Left lung (tissue), 10 donors: ENCODE data around the gene SLC38A10. TPM values are rescaled to one million over a fixed set of nuclear protein-coding genes. Genes with fewer than 3 reads are reported as not detected.
"Not testable (repeated sequence)": the region's sequence is repeated elsewhere in the genome, so short reads cannot be mapped to it uniquely, and the experiment has no call there.

Experiments
- ATAC-seq: fragments of 200-7000 bp; cut with Tn5 transposase; one replicate; pipeline ENCODE4 v1.9.1; 2020; ENCODE audit warnings: moderate library complexity
- DNase-seq, 4 donors: peaks; one replicate each; pipeline ENCODE4 v3.0.0-alpha.2; 2013 to 2020
- H3K27ac ChIP-seq, 2 donors: fragments of 200-600 bp; sonication (generic) in 1 of 2; one replicate each; pipeline versions ENCODE4 v1.5.0 to v1.8.0; 2020 to 2021
- H3K27me3 ChIP-seq, 2 donors: fragments of 200-600 bp; sonication (generic) in 1 of 2; one replicate each; pipeline versions ENCODE4 v1.5.0 to v1.8.0; 2020 to 2021
- H3K36me3 ChIP-seq, 2 donors: fragments of 200-600 bp; sonication (generic) in 1 of 2; one replicate each; pipeline versions ENCODE4 v1.5.0 to v1.8.0; 2020 to 2021
- H3K4me1 ChIP-seq, 2 donors: fragments of 200-600 bp; one replicate each; pipeline ENCODE4 v1.8.0; 2021
- H3K4me3 ChIP-seq, 2 donors: fragments of 200-600 bp; sonication (generic) in 1 of 2; one replicate each; pipeline versions ENCODE4 v1.5.0 to v1.8.0; 2020 to 2021; ENCODE audit warnings: mild to moderate bottlenecking in 1 of 2
- H3K9me3 ChIP-seq, 2 donors: fragments of 200-600 bp; sonication (generic) in 1 of 2; one replicate each; pipeline versions ENCODE4 v1.5.0 to v1.8.0; 2020 to 2021
- intact Hi-C, 2 donors: fragments of 100-400 bp; cut with DNase I; formaldehyde crosslinking; loops; one replicate each; pipeline versions ENCODE4 v1.11.2 to v1.14.2; 2022
- polyA plus RNA-seq, 6 donors: library from polyadenylated mRNA; unstranded; fragments of 120-200 nt; gene quantifications; one replicate each; pipeline ENCODE4 v1.2.1, GENCODE V29; 2013; ENCODE audit not compliant: insufficient read length in 6 of 6
- total RNA-seq, 2 donors: library from RNA; stranded (reverse); fragmentation: NEBNext Ultra II Directional; extraction: Animal tissue kit (Norgen Biotek cat#: 25700); gene quantifications; one replicate each; pipeline ENCODE4 v1.2.1, GENCODE V29; 2021
- TF ChIP-seq, protein P1 (sequence below), 2 donors: fragments of 200-600 bp; sonication (generic) in 1 of 2; IDR thresholded peaks; one replicate each; pipeline versions ENCODE4 v1.5.0 to v1.8.0; 2021; ENCODE audit warnings: antibody characterized with exemption in 2 of 2
- donor health status: DM: no; HTN: yes; CAD: no.
- donor health status: DM: no; HTN: no; CAD: no.

SLC38A10 gene
- total and polyA plus RNA-seq, 8 donors = 48.4 to 109 (median 63.0) TPM

DNA sequence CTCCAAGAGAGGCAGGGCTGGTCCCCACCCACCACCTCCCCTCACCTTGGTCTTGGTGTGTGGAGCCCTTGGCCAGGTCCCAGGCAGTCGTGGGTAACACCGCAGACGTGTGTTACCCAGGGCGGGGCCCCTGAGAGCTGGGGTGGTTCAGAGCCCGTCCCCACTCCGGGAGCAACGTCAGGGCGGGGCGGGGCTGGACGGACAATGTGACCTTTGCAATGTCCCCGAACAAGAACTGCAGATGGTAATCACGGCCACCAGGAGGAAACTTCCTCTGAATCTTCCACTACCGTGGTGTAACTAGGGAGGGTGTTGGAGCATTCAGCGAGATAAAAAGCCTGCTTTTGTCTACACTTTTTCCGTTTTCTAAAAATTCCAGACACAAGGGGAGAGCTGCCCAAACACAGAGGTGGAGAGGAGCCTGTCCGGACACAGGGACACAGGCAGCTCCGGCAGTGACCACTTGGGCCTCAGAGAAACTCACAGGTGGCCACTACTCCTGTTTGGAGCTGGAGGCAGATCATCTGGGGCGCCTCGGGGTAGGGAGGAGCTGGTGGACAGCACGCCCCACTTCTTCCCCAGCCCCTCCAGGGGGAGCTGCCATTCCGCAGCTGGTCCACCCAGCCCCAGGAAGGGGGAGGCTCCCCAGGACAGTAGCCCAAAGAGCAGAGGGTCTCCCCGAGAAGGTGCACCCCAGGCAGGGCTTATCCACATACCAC is 14.2 kb upstream of the SLC38A10 start:
- peaks cover 17 to 33% of the 10 kb centered on the region in 2 donors for H3K4me1 ChIP-seq
- no peaks in the 10 kb centered on the region for H3K9me3 ChIP-seq
- DNase-seq (peak; percentile 73 to 97 (median 88)), ATAC-seq (peak; percentile 96)
- peak overlapping the region; percentile 80 to 87 for H3K27ac ChIP-seq
- no peaks in the 10 kb centered on the region for H3K27me3 ChIP-seq
- H3K36me3 ChIP-seq = no peaks in the 10 kb centered on the region
- peak overlapping the region; percentile 33 to 41 for H3K4me3 ChIP-seq
- intact Hi-C loops = no loop called here
- TF ChIP-seq, protein P1, sequence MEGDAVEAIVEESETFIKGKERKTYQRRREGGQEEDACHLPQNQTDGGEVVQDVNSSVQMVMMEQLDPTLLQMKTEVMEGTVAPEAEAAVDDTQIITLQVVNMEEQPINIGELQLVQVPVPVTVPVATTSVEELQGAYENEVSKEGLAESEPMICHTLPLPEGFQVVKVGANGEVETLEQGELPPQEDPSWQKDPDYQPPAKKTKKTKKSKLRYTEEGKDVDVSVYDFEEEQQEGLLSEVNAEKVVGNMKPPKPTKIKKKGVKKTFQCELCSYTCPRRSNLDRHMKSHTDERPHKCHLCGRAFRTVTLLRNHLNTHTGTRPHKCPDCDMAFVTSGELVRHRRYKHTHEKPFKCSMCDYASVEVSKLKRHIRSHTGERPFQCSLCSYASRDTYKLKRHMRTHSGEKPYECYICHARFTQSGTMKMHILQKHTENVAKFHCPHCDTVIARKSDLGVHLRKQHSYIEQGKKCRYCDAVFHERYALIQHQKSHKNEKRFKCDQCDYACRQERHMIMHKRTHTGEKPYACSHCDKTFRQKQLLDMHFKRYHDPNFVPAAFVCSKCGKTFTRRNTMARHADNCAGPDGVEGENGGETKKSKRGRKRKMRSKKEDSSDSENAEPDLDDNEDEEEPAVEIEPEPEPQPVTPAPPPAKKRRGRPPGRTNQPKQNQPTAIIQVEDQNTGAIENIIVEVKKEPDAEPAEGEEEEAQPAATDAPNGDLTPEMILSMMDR (IDR thresholded peaks at IDR 0.05) = peak; percentile 33 to 79

GRCh38 chr17:81308784-81309139 is 13.7 kb upstream of the SLC38A10 start:
- Histone ChIP-seq H3K27ac (peak overlapping the region; percentile 80 to 87), H3K4me1 (peaks cover 17 to 33% of the 10 kb centered on the region in 2 donors), H3K4me3 (peak overlapping the region; percentile 33 to 41)
- H3K9me3 ChIP-seq, H3K27me3 ChIP-seq, DNase-seq, H3K36me3 ChIP-seq, intact Hi-C loops: not testable (repeated sequence)
- ATAC-seq = peak; percentile 32

GRCh38 chr17:81307636-81308560 is 12.8 kb upstream of the SLC38A10 start:
- Histone ChIP-seq H3K27ac (no peak overlapping the region), H3K36me3 (no peaks in the 10 kb centered on the region), H3K4me3 (peak overlapping the region; percentile 33 to 41), H3K27me3 (no peaks in the 10 kb centered on the region), H3K4me1 (peaks cover 17 to 33% of the 10 kb centered on the region in 2 donors), H3K9me3 (no peaks in the 10 kb centered on the region)
- intact Hi-C loops = no loop called here
- TF ChIP-seq, protein P1 (IDR thresholded peaks at IDR 0.05) = no peak
- DNase-seq (peak in 1 of 4 donors; percentile 52), ATAC-seq (no peak)

DNA sequence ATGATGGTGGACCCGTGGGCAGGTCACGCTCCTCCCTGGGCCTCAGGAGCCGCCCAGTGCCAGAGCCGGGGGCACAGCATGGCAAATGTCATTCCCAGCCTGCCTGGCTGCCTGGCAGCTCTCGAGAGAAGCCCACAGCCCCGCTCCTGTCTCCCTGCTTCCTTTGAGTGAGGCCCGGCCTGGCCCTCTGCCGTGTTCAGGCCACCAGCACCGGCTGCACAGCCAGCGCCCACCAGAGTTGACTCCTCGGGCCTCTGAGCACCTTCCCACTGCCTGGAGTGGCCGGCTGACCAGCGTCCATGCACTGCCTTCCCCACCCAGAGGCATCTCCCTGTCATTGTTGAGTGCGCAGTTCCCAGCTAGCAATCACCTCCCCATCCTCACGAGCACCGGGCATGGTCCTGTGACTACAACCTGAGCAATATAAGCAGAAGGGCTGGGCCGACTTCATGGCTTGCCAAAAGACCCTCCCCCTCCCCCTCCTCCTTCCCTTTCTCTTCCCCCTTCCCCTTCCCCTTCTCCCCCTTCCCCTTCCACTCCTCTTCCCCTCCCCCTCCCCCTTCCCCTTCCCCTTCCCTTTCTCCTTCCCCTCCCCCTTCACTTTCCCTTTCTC is 11.9 kb upstream of the SLC38A10 start:
- no peaks in the 10 kb centered on the region for H3K36me3 ChIP-seq
- TF ChIP-seq, protein P1 (IDR thresholded peaks at IDR 0.05) = no peak
- peak overlapping the region in 1 of 2 donors; percentile 60 for H3K27ac ChIP-seq

DNA sequence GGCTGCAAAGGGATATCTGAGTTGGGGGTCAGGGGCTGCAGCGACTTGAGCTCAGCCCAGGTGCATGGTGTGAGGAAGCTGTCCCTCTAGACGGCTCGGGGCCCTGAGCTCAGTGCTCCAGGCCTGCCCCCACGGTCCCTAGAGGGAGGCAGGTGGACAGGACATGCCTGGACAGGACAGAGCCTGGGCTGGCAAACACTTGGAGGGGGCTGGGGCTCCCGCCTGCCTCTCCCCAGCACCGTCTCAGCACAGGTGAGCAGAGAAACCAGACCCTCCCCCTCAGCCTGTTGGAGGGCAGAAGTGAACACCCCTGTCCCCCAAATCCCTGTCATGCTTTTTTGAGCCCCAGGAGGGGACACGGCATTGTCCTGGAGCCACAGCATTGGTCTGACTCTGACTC is 11.4 kb upstream of the SLC38A10 start:
- H3K36me3 ChIP-seq = no peaks in the 10 kb centered on the region
- intact Hi-C loops = no loop called here
- TF ChIP-seq, protein P1 (IDR thresholded peaks at IDR 0.05) = no peak

More for the DNA sequence above, 11.9 kb upstream of the SLC38A10 start:
- no peak for ATAC-seq
- Histone ChIP-seq H3K4me1 (peaks cover 17 to 33% of the 10 kb centered on the region in 2 donors), H3K9me3 (no peaks in the 10 kb centered on the region), H3K27me3 (no peaks in the 10 kb centered on the region), H3K4me3 (no peak overlapping the region)
- DNase-seq = peak in 1 of 4 donors; percentile 78
- intact Hi-C loops = no loop called here

More for the DNA sequence above, 11.4 kb upstream of the SLC38A10 start:
- Histone ChIP-seq H3K9me3 (no peaks in the 10 kb centered on the region), H3K27me3 (no peaks in the 10 kb centered on the region), H3K27ac (no peak overlapping the region), H3K4me1 (peaks cover 17 to 36% of the 10 kb centered on the region in 2 donors), H3K4me3 (no peak overlapping the region)
- ATAC-seq (no peak), DNase-seq (no peak)
